NOMO-1 treated with dmso at 0.1 percent for 144 hours (cell line): Measurements from ENCODE around the gene NEO1.

Experiments used
- DNase-seq: peaks from one replicate; lab custom pipeline; 2025; ENCODE audit not compliant: unreplicated experiment; lab: John Stamatoyannopoulos, UW

NEO1 gene

DNA sequence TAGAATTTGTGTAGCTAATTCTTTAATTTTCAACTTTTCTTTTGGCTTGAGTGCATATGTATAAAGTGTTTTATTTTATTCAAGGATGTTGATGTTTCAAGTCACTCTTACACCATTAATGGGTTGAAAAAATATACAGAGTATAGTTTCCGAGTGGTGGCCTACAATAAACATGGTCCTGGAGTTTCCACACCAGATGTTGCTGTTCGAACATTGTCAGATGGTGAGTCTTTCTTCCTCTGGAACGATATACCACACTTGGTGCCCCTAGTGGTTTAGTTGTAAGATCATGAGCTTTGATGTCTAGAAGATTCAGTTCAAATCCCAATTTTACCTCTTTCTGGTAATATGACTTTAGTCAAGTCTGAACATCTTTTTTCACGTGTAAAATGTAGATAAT is 197.2 kb downstream of the NEO1 start:
- DNase-seq, result no peak

DNA sequence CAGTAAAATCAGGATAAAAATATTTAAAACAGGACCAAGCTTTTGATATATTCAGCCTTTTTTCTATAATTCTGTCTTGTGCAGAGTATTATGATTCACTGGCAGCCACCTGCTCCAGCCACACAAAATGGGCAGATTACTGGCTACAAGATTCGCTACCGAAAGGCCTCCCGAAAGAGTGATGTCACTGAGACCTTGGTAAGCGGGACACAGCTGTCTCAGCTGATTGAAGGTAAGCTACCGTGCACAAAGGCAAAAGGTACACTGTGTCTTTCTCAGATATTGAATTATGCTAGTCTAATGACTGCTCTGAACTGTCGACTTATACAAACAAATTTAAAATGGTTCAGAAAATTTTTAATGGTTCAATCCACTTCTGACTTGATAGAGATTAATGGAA is 202.3 kb downstream of the NEO1 start:
- no peak for DNase-seq

DNA sequence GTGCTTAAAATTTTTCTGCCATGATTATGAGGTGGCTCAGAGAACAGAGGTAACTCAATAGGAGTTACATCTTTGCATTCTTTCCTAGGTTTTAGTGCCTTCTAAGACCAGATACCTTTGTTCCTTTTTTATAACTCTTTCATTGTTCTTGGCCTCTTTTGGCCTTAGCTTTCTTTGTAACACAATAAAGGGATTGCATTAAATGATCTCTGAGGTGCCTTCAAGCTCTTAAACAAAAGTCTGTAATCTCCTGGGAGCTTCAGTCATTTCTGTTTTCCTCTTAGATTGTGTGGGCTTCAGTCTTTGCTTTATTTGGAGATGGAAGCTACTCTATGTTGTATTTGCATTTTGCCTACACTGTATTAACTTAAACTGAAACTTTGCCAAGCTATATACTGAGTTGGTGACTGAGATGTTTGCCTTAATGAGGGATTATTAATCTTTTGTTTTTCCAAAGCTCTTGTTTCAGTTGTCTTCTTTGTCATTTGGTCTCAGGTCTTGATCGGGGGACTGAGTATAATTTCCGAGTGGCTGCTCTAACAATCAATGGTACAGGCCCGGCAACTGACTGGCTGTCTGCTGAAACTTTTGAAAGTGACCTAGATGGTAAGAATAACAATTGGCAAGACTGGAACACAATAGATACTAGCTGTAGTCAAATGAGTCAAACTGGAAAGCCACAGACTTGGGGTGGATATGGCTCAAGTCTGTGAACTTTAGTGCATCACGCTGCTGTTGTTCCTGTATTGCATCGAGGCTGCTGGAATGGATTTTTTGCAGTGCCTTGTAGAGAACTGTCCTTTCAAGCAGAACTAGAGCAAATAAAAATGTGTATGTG is 206.2 kb downstream of the NEO1 start:
- no peak for DNase-seq

DNA sequence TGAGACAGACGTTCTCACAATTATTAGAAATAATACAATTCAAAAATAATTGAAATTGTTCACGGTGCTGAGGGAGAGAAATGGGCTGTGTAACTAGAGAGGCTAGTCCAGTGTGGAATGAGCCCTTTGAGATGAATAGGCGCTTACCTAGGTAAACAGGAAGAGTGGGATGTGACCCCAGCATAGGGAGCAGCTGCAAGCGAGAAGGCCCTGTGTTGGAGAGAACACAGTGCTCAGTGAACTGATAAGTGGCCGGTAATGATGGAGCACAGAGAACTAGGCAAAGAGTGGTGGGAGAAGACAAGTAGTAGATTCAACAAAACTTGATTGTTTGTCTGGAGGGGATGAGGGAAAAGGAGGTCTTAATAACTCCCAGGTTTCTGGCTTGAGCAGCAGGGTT is 212.6 kb downstream of the NEO1 start:
- DNase-seq, result no peak

DNA sequence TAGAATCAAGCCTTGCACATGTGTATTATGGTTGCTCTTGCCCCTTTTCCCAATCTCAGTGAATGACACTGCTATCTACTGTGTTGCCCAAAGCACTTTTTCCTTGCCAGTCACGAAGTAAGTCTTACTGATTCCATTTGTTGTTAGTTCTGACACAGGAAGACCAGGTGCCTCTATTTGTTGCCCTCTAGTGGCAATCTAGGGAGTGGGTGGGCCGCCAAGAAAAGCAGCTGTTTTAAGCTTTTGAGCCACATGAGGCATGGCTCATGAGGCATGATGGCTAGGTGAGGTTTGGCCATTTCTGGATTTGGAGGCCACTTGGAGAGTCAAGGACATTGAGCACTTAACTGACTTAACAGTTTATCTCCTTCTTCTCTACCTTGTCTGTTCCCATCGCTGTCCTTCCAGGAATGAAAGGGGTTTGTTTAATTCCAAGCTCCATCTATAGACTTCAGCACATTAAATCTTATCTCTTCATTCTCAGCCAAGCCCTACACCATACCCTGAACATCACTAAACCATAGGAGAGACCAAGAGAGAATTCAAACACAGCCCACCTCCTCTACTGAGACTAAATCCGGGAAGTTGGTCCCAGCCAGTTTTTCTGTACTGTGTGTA is 213.4 kb downstream of the NEO1 start:
- DNase-seq, result no peak

DNA sequence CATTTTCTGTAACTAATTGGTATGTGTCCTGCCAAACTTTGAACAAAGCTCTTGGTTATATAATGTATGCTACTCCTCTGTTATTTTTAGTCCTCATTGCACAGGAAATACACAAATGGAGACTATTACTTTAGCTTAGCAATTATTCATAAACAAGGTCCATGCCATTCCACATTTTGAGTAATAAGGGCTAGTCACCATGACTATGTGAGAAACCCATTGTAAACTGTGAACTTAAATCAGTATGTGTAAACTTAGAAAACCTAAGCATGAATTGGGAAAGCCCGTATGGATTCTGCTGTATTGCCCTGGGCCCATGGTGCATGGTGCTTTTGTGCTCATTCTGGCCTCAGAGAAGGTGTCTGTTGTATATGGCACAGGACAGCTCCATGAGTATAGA is 216.2 kb downstream of the NEO1 start:
- no peak for DNase-seq

DNA sequence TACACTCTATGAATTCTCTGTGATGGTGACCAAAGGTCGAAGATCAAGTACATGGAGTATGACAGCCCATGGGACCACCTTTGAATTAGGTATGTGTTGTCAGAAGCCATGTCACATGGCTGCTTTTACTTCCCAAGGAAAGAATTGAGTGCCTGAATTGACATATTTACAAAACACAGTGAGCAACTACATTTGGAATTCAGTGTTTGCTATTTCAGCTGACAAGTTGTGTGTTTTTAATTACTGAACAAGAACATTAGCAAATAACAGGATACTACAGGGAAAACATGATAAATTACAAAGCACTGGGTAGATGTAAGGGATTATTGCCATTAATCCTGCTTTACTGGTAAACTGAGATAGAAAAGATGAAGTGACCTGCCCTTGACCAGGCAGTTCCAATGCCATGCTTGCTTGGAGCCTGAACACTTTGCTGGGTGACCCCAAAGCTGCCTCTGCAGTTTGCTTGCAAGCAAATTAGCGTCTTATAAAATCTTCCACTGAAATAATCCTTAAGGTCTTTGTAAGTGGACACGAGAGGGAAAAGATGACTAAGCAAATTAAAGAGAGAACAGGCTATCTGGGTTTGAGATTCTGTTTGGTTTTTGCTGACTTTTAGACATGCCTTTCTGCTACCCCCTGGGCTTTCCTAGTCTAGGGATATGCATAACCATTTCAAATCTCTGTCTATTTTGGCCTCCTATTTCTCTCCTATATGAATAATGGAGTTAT is 218.3 kb downstream of the NEO1 start:
- DNase-seq, result no peak

DNA sequence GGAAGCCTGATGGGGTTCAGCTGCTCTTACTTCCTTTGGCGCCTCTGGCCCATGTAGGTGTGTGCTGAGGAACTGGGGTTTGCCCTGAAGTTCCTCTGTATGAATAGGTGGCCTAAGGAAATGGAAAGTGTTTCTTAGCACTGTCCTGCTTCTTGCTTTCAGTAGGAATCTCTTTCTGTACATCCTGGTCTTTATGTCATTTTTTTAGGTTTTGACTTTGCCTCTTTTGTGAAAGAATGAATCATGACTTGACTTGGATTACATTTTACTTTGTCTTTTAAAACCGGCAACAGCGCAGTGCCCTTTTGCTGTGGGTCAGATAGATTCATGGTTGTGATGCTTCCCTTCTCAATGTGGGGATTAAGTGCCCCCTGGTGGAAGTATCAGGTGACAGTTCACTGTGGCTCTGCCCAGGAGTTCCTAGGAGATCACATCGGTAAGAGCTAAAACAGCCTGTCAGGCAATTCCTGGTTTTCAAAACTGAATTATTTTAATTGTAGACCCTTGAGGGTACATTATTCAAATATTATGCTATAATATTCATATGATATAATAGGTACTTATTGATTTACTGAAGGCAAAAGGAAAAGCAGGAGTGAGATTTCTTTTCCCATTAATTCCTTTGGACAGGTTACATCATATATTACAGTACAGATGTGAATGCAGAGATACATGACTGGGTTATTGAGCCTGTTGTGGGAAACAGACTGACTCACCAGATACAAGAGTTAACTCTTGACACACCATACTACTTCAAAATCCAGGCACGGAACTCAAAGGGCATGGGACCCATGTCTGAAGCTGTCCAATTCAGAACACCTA is 221.1 kb downstream of the NEO1 start:
- no peak for DNase-seq

DNA sequence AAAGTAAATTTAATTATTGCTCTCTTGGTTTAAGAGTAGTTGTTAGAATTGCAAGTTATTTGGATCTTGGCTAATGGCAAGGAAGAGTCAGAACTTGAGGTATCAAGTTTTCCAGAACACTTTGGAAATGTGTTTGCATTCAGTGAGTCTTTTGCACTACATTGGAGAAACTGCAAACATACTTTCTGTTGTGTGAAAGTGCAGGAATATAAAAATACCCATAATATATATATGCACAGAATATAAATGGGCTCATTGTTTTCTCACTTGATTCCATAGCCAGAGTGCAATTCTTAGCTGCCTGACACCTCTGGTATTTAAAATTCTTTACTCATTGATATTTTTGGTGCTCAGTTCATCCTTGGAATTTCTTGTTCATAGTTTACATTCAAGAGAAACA is 223.6 kb downstream of the NEO1 start:
- no peak for DNase-seq

DNA sequence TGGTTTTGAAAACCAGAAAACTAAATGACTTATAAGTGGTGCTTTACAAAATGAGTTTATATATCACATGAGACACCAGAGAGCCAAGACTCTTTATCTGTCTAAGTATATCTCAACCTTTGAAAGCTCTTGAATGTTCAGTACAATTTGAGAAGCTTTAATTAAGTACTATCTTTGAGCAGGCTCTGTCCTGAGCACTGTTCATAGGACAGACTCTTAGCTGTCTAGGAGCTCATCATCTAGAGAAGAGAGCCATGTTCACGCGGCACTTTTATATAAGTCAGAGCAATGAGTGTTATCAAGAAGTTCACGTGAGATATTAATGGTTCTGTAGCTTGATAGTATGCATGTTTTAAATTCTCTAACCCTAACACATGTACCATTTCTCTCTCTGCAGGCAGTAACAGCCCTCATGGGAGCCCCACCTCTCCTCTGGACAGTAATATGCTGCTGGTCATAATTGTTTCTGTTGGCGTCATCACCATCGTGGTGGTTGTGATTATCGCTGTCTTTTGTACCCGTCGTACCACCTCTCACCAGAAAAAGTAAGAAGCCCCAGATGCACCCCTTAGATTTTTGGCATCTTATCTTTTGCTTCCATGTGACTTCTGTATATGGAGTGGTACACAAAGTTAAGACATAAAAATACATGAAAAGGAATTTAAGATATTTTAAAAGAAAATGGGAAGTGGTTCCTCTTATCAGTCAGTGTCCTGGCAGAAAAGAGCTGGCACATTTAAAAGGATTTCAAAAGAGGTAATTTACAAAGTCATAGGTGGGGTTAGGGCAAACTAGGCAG is 230.5 kb downstream of the NEO1 start:
- no peak for DNase-seq

DNA sequence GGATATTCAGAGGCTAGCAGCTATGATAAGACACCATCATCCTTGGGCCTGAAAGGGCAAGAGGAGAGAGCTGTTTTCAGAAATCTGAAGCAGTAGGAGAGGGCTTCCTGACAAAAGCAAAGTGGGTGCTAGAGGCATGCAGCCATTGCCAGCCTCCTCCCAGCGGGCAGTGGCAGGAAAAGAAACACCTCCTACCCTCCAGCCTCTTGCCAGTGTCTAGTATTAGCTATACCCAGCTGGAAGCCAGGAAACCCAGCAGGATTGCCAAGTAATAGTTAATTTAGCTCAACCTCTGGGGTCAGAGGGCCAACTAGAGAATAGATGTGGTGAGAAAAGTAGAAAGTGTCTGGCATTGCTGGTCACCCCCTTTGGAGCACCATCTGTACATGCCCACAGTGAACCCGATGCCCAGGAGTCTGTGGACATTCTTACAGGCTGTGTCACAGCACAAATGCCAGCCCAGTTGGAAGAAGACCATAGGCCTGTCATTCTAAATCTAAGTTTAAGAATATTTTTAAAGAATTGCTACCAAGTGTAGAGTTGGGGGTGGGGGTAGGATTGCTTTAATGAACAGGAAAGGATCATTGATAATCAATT is 231.2 kb downstream of the NEO1 start:
- DNase-seq, result no peak

DNA sequence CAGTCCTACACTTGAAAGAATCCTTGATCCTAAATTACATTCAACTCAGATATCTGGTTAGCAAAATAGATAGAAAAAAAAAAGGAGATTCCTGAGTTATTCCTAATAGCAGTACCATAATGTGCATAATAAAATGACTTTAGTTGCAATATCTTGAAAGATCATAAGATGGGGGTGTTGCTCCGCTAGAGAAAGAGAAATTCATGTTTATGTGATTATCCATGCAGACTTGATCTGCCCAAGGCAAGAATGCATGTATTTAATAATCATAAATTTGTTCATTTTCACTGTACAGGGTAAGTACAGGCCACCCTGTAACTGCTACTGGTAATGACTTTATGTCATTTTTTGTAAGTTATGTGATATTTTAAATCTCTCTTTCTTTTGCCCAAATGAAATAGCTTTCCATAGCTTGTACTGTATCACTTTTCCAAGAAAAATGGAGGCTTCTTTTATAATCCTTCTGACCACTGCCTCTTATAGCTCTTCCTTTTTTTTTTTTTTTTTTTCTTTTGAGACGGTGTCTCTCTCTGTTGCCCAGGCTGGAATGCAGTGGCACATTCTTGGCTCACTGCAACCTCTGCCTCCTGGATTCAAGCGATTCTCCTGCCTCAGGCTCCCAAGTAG is 231.9 kb downstream of the NEO1 start:
- no peak for DNase-seq

DNA sequence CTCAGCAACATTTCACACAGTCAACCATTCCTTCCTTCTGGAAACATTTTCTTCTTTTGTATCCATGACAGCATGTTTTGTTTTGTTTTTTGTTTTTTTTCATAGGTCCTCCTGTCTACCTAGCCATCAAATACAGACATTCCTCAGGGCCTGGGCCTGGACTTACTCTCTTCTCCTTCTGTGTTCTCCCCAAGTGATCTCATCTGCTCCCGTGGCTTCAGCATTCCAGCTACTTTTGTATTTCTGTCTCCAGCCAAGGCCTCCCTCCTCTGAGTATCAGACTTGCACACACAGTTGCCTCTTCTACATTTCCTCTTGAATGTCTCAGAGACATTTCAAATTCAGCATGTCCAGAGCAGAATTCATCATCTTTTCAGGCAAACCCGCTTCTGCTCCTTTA is 234.0 kb downstream of the NEO1 start:
- no peak for DNase-seq

DNA sequence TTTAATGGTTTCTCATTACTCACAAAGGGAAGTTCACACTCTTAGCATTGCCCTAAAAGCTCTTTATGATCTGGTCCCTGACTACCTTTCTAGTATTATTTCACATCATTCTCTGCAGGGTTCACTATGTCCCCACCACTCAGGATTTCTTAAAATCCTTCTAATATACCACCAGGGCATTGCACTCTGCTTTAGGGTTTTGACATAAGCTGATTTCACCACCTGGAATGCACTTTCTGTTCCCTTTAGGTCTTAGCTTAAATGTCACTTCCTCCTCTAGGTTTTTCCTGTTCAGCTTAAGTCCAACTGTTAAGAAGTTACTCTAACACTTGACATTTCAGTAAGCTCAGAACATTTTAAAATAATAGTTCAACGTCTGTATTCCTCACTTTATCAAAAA is 234.8 kb downstream of the NEO1 start:
- peak; percentile 90 for DNase-seq

DNA sequence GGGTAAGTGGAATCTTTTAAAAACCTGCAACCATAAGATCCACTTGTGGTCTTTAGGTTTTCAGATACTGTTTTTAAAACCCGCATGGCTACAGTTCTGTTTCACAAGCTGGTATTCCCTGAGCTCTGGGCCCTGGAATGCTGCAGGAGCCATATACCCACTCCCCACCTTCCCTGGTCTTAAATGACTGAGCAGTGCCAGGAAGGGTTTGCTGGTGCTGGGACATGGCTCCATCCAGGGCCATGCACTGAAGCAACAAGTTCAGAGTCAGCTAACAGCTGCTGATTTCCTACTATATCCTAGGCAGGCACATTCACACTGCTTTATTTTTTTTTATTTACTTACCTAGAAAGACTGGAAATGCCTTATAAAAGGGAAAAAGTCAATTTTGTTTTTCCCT is 239.2 kb downstream of the NEO1 start:
- DNase-seq, result no peak

DNA sequence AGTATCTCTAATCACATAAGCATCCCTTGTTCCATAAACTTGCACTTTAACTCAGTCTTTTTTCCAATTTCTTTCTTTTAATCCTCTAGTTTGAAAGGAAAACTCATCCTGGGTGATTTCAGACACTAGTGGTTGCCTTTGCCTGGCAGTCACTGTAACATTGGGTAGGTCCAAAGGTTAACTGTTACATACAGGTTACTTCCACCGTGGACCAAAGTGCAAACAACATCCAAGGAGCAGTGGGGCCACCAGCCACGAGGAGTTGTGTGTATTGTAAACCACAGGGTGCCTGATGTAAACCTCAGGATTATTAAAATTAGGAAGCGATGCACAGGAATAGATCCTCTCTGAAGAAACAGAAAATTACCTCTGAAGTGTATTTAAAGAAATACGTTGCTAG is 241.5 kb downstream of the NEO1 start:
- peak; percentile 43 for DNase-seq

DNA sequence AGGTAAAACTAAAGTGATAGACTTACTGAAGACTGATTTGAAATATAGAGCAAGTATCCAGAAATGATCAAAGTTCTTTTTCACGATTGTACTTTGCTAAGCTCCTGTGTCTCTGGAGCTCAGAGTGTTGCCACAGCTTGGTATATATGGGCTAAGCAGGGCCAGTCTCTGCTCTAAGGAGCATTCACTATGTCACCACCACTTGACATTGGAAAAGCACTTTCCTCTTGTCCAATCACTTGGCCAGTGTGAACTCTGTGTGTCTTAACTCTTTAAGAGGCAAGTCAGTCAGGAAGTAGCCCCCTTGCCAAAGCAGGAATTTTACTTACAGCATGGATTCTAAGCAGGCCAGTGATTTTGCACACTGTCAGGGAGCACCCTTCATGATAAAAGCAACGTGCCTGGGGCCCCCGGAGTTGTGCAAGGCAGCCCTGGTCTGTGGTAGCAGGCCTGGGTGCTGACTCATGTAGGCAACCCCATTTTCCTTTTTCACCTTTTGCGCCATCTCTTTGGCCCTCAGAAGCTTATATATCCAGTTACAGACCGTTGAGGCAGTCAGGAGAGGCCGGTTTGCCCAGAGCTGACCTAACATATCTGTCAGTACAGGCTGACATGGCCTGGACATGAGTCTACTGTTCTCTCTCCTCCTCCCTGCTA is 243.5 kb downstream of the NEO1 start:
- DNase-seq, result peak; percentile 88

DNA sequence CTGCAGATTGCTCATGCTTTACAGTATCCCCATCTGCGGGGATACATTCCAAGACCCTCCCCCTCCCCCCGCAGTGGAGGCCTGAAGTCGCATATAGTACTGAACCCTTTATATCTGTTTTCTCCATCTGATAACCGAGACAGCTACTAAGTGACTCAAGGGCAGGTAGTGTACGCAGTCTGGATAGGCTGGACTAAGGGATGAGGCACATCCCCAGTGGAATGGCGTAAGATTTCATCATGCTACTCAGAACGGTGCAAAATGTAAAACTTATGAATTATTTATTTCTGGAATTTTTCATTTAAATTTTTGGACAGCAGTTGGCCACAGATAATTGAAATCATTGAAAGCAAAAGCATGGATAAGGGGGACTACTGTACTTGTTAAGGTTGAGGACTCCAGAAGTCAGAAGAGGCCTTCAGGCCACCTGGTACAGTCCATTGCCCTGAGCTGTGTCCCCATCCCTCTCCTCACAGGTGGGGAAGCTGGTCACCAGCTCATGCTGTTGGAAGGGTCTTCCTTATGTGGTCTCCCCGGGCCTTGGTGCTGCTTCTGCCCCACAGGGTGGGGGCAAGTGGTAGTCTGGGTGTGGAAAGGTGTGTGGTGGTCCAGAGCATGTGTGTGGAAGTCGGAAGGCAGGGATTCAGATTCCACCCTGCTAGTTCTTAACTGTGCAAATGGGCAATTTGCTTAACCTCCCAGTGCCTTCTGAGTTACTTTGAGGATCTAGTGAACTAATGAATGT is 244.5 kb downstream of the NEO1 start:
- no peak for DNase-seq
